ENCODE results near the gene GAB2. TPM values are rescaled to one million over a fixed set of nuclear protein-coding genes. Genes with fewer than 3 reads are reported as not detected.
A peak's percentile ranks its signal among the peaks of the same experiment; 100 is the strongest.

GAB2 gene
- total RNA-seq, 4 donors from 2014 or later = 14.0 to 41.3 (median 34.7) TPM

DNA sequence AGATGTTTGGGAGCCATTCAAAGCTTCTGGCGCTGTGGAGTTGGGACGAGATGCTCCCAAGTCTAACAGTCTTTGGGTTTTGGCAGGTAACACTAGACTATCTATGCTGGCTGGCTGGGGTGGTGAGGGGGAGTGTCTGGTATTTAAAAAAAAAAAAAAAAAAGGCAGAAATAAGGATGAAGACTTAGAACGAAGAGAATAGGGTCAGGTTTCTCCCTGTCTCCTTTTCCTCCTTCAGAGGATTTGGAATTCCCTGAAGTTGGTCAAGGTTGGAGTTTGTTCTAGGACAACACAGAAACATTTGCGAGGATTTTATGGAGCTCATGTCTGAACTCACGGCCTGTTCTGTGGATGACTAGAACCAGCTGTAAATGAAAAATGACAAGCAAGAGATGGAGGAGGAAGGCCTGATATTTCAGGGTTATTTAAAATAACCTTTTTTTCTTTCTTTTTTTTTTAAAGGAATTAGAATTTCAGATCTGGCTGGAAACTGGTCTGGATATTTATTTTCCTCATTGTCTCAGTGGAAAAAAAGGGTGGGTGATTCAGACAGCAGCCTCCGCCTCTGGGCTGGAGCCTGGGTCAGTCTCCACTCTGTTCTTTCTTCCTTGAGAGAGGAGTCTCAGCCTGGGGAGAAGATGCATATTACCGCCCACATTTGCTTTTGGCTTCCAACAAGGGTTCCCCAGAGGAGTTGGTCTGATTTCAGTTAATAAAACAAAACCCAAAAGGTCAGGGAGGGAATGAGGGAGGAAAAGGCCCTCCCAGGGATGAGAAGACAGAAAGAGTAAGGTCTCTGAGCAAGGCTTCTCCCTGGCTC lies 148.8 kb downstream of the GAB2 start:
- Histone ChIP-seq H3K4me3 (no peak overlapping the region), H3K36me3 (no peaks in the 10 kb centered on the region), H3K9me3 (peaks cover 0 to 12% (median 0%) of the 10 kb centered on the region in 4 donors), H3K27ac (peak overlapping the region in 2 of 4 donors; percentile 4 to 13), H3K27me3 (no peaks in the 10 kb centered on the region), H3K4me1 (no peaks in the 10 kb centered on the region)
- DNase-seq = no peak
- no peak for TF ChIP-seq CTCF (IDR thresholded peaks at IDR 0.05)
- TF ChIP-seq POLR2A (IDR thresholded peaks at IDR 0.05) = no peak

- Histone ChIP-seq H3K27ac (no peak overlapping the region), H3K4me3 (no peak overlapping the region), H3K9me3 (no peaks in the 10 kb centered on the region), H3K36me3 (no peaks in the 10 kb centered on the region), H3K27me3 (no peaks in the 10 kb centered on the region), H3K4me1 (peaks cover 0 to 3% (median 0%) of the 10 kb centered on the region in 4 donors)
- no peak for TF ChIP-seq CTCF (IDR thresholded peaks at IDR 0.05)
- no peak for TF ChIP-seq POLR2A (IDR thresholded peaks at IDR 0.05)
- DNase-seq = no peak
These were observed 151.2 kb downstream of the GAB2 start for GRCh38 chr11:78266451-78266850.

DNA sequence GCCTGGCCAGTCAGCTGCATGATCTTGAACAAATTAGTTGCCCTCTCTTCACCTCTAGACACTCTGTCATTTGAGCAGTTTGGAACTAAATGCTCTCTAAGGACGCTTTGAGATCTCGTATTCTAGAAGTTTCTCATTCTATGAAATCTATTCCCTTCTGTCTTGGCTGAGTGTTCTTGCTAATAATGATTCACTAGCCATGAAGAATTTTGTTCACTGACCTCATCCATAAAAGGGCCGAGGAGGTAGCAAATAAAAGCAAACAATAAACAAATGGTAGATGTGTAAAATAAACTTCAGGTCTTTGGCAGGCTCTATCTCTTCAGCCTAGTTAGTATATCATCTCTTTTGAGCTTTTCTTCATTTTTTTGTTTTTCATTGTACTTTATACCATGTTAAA lies 152.3 kb downstream of the GAB2 start:
- TF ChIP-seq POLR2A (IDR thresholded peaks at IDR 0.05) (no peak), CTCF (IDR thresholded peaks at IDR 0.05) (no peak)
- no peaks in the 10 kb centered on the region for H3K27me3 ChIP-seq
- no peak overlapping the region for H3K27ac ChIP-seq
- peaks cover 0 to 4% (median 0%) of the 10 kb centered on the region in 4 donors for H3K4me1 ChIP-seq
- no peak overlapping the region for H3K4me3 ChIP-seq
- H3K9me3 ChIP-seq = no peaks in the 10 kb centered on the region
- H3K36me3 ChIP-seq = no peaks in the 10 kb centered on the region
- DNase-seq = no peak

GRCh38 chr11:78262691-78263090 lies 154.9 kb downstream of the GAB2 start:
- H3K4me3 ChIP-seq = no peak overlapping the region
- DNase-seq = no peak
- H3K27me3 ChIP-seq = no peaks in the 10 kb centered on the region
- no peak overlapping the region for H3K27ac ChIP-seq
- H3K9me3 ChIP-seq = no peaks in the 10 kb centered on the region
- TF ChIP-seq CTCF (IDR thresholded peaks at IDR 0.05) = no peak
- TF ChIP-seq POLR2A (IDR thresholded peaks at IDR 0.05) = no peak
- no peaks in the 10 kb centered on the region for H3K36me3 ChIP-seq
- H3K4me1 ChIP-seq = peaks cover 0 to 4% (median 0%) of the 10 kb centered on the region in 4 donors

- TF ChIP-seq CTCF (IDR thresholded peaks at IDR 0.05) (no peak), POLR2A (IDR thresholded peaks at IDR 0.05) (no peak)
- H3K36me3 ChIP-seq = no peaks in the 10 kb centered on the region
- H3K4me3 ChIP-seq = no peak overlapping the region
- DNase-seq = no peak
- no peaks in the 10 kb centered on the region for H3K27me3 ChIP-seq
- H3K9me3 ChIP-seq = no peaks in the 10 kb centered on the region
- peaks cover 0 to 4% (median 0%) of the 10 kb centered on the region in 4 donors for H3K4me1 ChIP-seq
- H3K27ac ChIP-seq = no peak overlapping the region
These were observed 155.4 kb downstream of the GAB2 start for GRCh38 chr11:78262238-78262637.
